Progenitor cell of endocrine pancreas (in vitro differentiated cells): ENCODE results near the gene HNF1B. TPM values are rescaled to one million over a fixed set of nuclear protein-coding genes. Genes with fewer than 3 reads are reported as not detected.
"Not testable (repeated sequence)": the region's sequence is repeated elsewhere in the genome, so short reads cannot be mapped to it uniquely, and the experiment has no call there.

Experiments used
- DNase-seq: peaks from one replicate; pipeline ENCODE4 v3.0.0; 2021; ENCODE audit warnings: low spot score; ENCODE audit not compliant: unreplicated experiment
- H3K27ac Mint-ChIP-seq: 2 replicates; pipeline ENCODE4 v1.8.0; 2021; ENCODE audit warnings: mild to moderate bottlenecking, moderate library complexity, mixed read lengths
- H3K27me3 Mint-ChIP-seq: 2 replicates; pipeline ENCODE4 v1.8.0; 2021; ENCODE audit warnings: mixed read lengths
- H3K36me3 Mint-ChIP-seq: 2 replicates; pipeline ENCODE4 v1.8.0; 2022; ENCODE audit warnings: mixed read lengths; ENCODE audit not compliant: insufficient read depth
- H3K4me1 Mint-ChIP-seq: 2 replicates; pipeline ENCODE4 v1.8.0; 2021; ENCODE audit warnings: low read depth, mixed read lengths
- H3K4me3 Mint-ChIP-seq: 2 replicates; pipeline ENCODE4 v1.8.0; 2021; ENCODE audit warnings: low read depth, mild to moderate bottlenecking, moderate library complexity, mixed read lengths
- H3K9me3 Mint-ChIP-seq: 2 replicates; pipeline ENCODE4 v1.8.0; 2021; ENCODE audit warnings: low read depth, mixed read lengths
- CTCF ChIP-seq: fragments of 200-600 bp; sonication (generic); IDR thresholded peaks from one replicate; pipeline ENCODE4 v1.5.0; 2021; ENCODE audit warnings: antibody characterized with exemption, mild to moderate bottlenecking; ENCODE audit not compliant: unreplicated experiment
- total RNA-seq: library from RNA; stranded (reverse); gene quantifications from 2 replicates; pipeline ENCODE4 v1.2.1, GENCODE V29; 2021

The HNF1B gene
- total RNA-seq, 1 donor from 2014 or later: 99.1 TPM

- peaks cover 46% of the 10 kb centered on the region for H3K4me1 Mint-ChIP-seq
- no peak overlapping the region for H3K4me3 Mint-ChIP-seq
- no peak for DNase-seq
- H3K9me3 Mint-ChIP-seq: peaks cover 5% of the 10 kb centered on the region
- H3K27ac Mint-ChIP-seq: peak overlapping the region; percentile 11
- H3K27me3 Mint-ChIP-seq: no peaks in the 10 kb centered on the region
- peaks cover 17% of the 10 kb centered on the region for H3K36me3 Mint-ChIP-seq
- TF ChIP-seq CTCF: no peak
These were observed 62.9 kb downstream of the HNF1B start for GRCh38 chr17:37682007-37682406.

- H3K4me3 Mint-ChIP-seq, H3K36me3 Mint-ChIP-seq, H3K9me3 Mint-ChIP-seq, DNase-seq, H3K27me3 Mint-ChIP-seq, H3K27ac Mint-ChIP-seq: not testable (repeated sequence)
- peaks cover 53% of the 10 kb centered on the region for H3K4me1 Mint-ChIP-seq
These were observed 64.9 kb downstream of the HNF1B start for GRCh38 chr17:37679995-37680394.

GRCh38 chr17:37678036-37678435 is 66.8 kb downstream of the HNF1B start:
- DNase-seq: no peak
- Mint-ChIP-seq H3K27me3 (no peaks in the 10 kb centered on the region), H3K27ac (peak overlapping the region; percentile 1), H3K4me3 (no peak overlapping the region), H3K36me3 (peaks cover 6% of the 10 kb centered on the region), H3K4me1 (peaks cover 41% of the 10 kb centered on the region), H3K9me3 (peaks cover 5% of the 10 kb centered on the region)
- no peak for TF ChIP-seq CTCF

- H3K36me3 Mint-ChIP-seq: peaks cover 6% of the 10 kb centered on the region
- no peak for TF ChIP-seq CTCF
- no peak for DNase-seq
- H3K27ac Mint-ChIP-seq: peak overlapping the region; percentile 96
- H3K9me3 Mint-ChIP-seq: peaks cover 5% of the 10 kb centered on the region
- no peak overlapping the region for H3K4me3 Mint-ChIP-seq
- no peaks in the 10 kb centered on the region for H3K27me3 Mint-ChIP-seq
- H3K4me1 Mint-ChIP-seq: peaks cover 41% of the 10 kb centered on the region
These were observed 67.8 kb downstream of the HNF1B start for GRCh38 chr17:37677021-37677420.

- Mint-ChIP-seq H3K27ac (peak overlapping the region; percentile 96), H3K4me1 (peaks cover 46% of the 10 kb centered on the region), H3K27me3 (no peaks in the 10 kb centered on the region), H3K9me3 (peaks cover 5% of the 10 kb centered on the region), H3K4me3 (peak overlapping the region; percentile 5), H3K36me3 (peaks cover 6% of the 10 kb centered on the region)
- no peak for DNase-seq
- no peak for TF ChIP-seq CTCF
These were observed 68.5 kb downstream of the HNF1B start for GRCh38 chr17:37676115-37676925.

- Mint-ChIP-seq H3K4me3 (no peak overlapping the region), H3K9me3 (peaks cover 5% of the 10 kb centered on the region), H3K36me3 (peaks cover 4% of the 10 kb centered on the region), H3K27ac (peak overlapping the region; percentile 84), H3K27me3 (no peaks in the 10 kb centered on the region), H3K4me1 (peaks cover 58% of the 10 kb centered on the region)
- no peak for TF ChIP-seq CTCF
- DNase-seq: no peak
These were observed 70.3 kb downstream of the HNF1B start for GRCh38 chr17:37674511-37674910.
